ENCODE results near the gene PHLDA2.
"Not testable (repeated sequence)": the region's sequence is repeated elsewhere in the genome, so short reads cannot be mapped to it uniquely, and the experiment has no call there.

PHLDA2 gene

DNA sequence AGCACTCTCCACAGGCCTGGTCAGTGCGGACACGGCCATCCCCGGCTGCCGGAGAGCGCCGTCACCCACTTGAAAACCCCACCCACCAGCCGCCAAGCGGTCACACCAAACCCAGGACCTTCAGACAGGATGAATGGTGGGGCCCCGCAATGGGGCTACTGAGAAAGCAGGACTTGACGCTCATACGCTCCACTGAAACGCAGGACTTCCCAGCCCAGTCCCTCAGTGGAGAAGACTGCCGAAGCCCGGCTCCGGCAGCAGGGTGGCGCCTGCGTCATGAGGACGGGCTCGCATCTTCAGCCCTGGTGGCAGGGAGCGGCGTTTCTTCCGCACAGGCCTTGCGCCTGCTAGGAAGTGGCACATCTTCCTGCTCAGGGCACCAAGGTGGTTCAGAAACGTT, 15.3 kb upstream of the PHLDA2 start:
- DNase-seq: peak; percentile 29

DNA sequence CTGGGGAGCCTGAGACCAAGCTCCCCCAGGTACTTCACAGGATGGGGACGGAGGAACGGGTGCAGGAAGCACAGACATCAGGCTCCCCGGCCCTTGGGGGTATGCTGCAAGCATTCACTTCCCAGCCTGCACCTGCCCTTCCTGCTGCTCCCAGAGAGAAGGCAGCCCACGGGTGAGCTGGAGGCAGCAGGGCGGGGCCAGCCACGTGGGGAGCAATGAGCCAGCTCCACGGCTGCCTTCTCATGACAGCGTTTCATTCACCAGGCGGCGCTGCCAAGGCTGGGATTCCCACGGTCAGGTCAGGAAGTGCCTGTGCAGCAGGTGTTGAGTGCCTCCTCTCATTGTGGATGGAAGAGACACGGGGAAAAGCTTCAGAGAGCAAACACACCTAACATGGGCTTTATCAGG, 14.5 kb upstream of the PHLDA2 start:
- DNase-seq: peak; percentile 34

DNA sequence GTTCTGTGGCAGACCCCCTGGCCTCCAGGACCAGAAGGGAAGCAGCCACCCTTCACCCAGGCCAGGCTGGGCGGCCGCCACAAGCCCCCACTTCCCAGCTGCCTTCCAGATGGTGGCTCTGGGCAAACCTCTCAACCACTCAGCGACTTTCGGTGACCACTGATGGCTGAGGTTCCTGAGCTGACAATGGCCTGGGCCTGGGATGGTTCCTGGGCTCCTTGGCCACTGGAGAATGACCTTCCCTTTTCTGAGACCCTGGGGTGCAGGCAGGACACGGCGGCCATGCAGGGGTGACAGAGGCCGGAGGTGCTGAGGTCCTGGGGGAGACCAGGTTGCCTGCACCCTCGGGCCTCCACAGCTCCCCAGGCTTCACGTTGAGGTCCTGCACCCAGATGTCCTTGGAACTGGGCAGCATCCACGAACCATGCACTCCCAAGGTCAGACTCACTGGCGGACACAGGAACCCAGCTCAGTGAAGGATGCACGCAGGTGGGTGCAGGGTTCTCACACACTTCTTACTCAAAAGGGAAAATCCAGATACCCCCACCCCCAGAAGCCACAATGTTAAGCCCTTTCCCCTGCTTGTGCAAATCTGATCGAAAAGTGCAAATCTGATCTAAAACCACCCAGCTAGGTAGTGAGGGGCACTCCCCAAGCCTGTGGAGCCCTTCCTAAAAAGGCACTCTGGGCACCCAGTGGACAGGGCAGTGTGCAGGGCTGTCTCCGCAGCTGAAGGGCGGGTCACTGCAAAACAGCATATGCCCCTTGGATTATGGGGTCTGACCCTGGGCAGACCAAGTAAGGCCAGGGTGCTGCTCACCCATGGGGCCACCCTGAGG, 13.9 kb upstream of the PHLDA2 start:
- no peak for DNase-seq

DNA sequence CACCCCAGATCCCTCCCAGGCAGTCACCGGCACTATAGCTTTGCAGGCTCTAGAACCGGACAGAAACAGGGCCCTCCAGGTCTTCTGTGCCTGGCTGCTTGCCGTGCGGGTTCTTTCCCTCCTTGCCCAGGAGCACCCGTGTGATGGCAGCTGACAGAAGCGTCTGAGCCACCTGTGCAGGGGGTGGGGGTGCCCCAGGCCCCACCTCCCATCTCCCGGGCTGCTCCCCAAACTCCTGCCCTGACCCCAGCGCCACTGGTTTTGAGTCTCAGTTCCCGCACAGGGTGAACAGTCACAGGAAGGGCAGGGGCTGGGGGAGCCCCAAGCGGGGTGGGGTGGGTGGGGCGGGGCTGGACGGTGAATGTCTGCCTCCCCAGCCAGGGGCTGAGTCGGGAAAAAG, 13.2 kb upstream of the PHLDA2 start:
- no peak for DNase-seq

DNA sequence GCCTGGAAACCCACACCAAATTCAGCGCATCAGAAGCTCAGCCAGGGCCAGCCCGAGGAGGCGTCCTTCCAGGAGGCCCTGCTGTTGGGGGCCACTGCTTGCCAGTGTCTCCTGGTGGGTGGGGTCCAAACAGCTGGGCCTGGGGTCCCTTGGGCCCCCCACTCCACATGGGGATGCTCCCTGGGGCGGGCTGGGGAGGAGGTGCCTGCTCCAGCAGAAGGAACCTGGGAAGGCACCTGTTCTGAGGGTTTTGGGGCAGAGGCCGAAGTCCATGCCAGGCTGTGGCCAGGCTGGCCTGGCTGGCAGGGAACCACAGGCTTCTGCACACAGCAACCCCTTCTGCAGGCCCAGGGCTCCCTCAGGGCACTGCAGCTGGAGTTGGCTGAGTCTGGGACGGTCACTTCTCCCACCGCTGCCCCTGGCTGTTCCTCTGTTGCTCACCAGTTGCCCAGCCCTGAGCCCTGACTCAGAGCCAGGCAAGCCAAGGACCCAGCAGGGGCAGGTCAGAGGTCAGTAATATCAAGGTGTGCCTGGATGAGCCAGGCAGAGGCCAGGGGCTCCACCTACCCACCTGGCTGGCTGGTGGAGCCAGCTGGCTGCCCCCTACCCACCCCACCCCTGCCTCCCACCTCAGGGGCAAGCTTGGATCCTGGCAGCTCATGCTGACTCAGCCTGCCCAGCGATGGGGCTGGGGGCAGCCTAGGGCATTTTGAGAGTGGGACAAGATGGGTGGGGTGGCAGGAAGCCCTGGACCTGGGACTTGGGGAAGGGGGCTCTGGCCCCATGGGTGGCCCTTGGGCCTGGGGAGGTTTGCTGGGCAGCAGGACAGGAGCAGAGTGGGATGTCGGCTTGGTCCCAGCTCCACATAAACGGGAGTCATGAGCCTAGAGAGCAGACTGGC, 12.0 kb upstream of the PHLDA2 start:
- DNase-seq: peak; percentile 34

DNA sequence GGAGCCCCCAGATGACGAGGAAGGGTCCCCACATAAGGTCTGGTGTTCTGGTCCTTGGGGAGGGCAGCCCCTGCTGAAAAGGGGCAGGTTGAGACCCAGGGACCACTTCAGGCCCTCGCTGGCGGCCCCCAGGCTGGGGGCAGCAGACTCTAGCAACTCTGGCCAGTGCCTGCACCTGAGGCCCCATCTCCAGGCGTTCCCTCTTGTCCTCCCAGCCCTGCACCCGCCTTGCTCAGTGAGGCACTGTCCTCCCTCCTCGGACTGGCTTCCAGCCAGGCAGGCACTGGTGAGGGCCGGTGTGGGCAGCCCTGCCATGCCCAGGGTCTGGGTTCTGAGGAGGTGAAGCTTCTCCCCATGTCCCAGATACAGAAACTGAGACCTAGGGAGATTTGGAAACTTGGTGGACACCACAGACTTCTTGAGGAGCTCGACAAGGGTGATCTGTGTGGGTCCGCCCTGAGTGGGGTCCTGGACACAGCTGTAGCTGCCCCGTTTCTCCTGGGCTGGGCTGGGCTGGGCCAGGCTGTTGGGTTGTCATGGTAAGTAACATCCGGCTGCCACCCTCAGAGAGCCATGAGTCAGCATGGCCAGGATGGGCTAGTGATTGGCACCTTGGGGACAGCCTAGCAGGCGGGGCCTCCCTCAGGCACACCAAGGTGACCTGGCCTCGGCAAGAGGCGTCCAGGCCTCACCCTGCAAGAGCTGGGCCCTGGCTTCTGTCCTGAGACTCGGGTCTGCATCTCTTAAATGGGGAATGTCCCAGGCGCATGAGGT, 11.1 kb upstream of the PHLDA2 start:
- DNase-seq: peak; percentile 28

DNA sequence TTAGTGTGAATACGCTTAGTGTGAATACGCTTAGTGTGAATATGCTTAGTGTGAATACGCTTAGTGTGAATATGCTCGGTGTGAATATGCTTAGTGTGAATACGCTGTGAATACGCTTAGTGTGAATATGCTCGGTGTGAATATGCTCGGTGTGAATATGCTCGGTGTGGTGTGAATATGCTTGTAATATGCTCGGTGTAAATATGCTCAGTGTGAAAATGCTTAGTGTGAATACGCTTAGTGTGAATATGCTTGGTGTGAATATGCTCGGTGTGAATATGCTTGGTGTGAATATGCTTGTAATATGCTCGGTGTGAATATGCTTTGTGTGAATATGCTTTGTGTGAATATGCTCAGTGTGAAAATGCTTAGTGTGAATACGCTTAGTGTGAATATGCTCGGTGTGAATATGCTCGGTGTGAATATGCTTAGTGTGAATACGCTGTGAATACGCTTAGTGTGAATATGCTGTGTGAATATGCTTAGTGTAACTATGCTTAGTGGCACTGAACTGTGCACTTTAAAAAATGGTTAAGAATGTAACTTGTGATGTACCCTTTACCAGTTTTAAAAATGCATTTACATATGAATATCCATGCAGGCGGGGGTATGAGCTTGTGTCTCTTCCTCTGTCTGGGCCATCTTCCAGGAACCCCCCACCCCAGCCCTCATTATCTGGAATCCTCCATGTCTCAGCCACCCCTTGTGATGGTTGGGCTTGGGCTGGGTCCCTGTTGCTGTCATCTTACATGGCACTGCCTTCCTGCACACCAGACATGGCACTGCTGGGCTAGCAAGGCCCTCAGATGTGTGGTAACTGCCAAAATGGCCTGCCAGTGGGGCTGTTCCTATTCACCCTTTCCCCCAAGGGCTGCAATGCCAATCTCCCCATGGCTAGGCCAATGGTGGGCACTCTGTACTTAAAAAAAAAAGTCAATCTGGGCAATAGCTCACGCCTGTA, 9.5 kb upstream of the PHLDA2 start:
- DNase-seq: peak; percentile 13

DNA sequence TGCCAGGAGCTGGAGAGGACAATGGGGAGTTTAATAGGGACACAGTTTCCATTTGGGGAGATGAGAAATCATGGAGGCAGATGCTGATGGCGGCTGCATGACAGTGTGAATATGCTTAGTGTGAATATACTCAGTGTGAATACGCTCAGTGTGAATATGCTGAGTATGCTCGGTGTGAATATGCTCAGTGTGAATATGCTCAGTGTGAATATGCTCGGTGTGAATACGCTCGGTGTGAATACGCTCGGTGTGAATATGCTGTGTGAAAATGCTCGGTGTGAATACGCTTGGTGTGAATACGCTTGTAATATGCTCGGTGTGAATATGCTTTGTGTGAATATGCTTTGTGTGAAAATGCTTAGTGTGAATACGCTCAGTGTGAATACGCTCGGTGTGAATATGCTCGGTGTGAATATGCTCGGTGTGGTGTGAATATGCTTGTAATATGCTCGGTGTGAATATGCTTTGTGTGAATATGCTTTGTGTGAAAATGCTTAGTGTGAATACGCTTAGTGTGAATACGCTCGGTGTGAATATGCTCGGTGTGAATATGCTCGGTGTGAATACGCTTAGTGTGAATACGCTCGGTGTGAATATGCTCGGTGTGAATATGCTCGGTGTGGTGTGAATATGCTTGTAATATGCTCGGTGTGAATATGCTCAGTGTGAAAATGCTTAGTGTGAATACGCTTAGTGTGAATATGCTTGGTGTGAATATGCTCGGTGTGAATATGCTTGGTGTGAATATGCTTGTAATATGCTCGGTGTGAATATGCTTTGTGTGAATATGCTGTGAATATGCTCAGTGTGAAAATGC, 8.6 kb upstream of the PHLDA2 start:
- DNase-seq: not testable (repeated sequence)

DNA sequence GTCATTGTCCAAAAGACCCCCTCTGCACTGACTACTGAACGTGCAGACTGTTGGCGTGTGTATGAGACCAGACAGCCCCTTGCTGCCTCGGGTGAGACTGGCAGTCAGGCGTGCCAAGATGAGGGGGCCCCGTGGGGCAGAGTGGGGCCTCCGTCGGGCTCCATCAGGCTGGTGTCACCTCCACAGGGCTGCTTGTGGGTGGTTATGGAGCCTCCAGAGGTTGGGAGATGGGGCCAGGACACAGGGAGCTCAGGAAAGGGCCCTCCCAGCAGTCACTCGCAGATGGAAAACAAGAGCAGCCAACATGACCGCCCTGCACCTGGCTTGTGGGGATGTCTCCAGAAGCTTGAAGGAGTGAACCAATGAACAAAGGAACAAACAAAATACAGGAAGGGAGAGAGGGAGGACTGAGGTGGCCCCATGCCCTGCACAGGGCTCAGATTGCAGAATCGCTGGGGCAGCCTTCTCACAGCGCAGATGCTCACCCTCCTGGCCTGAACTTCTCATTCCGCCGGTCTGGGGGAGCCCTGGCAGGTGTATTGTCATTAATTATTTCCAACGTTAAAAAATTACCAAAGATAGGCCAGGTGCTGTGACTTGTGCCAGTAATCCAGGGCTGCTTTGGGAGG, 5.5 kb upstream of the PHLDA2 start:
- peak; percentile 27 for DNase-seq

DNA sequence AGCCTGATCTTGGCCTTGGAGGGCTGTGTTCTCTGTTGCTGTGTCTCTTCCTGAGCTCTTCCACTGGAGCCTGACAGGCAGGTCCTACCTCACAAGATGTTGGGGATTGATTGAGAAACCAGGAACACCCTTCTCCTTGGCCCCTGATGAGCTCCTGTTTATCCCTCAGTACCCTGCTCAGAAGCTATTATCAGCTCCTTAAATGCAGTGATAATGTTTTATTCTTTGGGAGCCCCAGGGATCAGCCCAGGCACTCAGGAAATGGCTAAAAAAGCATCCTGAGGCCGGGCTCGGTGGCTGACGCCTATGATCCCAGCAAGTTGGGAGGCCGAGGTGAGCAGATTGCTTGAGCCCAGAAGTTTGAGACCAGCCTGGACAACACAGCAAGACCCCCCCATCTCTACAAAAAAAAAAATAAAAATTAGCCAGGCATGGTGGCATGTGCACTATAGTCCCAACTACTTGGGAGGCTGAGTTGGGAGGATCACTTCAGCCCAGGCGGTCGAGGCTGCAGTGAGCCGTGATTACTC, 4.9 kb upstream of the PHLDA2 start:
- DNase-seq: no peak

DNA sequence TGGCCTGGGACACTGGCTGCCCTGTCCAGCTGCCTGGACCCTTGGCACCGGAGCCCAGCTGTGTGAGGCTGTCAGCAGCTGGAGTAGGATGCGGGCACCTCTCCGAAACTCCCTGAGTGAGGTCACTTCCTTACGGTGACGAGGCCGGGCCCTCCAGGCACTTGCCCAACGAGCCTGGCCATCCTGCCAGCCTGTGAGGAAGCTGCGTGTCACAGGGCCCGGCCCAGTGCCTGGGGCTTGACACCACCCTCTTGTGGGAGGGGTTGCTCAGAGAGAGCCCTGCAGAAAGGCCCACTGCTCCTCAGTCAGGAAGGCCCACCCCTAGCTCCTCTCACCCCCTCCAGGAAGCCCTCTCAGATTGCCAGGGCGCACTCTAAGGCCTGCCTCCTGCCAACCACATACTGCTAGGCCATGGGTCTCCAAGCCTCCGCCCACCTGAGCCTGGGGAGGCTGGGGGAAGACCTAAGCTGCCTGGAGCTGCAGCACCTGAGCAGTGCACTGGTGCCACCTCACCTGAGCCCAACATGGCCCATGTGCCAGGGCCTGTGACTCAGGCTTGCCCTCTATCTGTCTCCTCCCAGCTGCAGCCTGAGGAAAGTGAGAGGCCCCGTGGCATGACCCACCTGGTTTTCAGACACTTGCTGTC, 4.3 kb upstream of the PHLDA2 start:
- peak; percentile 49 for DNase-seq

DNA sequence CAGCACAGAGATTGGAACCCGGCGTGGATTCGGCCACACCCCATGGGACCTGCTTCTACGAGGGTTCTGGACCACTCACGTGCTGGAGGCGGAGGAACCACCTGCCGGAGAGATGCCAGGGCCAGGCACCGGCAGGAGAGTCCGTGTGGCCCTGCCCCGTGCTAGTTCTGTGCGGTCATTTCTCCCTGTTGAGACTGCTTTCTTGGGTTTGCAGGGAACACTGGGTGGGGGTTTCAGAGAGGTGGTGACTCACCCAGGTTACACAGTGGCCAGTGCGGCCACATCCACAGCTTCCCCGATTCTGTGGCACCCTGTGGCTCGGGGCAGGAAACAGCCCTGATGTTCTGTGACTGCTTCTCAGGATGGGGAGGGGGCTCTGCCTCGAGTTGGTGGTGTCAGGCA, 3.6 kb upstream of the PHLDA2 start:
- DNase-seq: peak; percentile 22

DNA sequence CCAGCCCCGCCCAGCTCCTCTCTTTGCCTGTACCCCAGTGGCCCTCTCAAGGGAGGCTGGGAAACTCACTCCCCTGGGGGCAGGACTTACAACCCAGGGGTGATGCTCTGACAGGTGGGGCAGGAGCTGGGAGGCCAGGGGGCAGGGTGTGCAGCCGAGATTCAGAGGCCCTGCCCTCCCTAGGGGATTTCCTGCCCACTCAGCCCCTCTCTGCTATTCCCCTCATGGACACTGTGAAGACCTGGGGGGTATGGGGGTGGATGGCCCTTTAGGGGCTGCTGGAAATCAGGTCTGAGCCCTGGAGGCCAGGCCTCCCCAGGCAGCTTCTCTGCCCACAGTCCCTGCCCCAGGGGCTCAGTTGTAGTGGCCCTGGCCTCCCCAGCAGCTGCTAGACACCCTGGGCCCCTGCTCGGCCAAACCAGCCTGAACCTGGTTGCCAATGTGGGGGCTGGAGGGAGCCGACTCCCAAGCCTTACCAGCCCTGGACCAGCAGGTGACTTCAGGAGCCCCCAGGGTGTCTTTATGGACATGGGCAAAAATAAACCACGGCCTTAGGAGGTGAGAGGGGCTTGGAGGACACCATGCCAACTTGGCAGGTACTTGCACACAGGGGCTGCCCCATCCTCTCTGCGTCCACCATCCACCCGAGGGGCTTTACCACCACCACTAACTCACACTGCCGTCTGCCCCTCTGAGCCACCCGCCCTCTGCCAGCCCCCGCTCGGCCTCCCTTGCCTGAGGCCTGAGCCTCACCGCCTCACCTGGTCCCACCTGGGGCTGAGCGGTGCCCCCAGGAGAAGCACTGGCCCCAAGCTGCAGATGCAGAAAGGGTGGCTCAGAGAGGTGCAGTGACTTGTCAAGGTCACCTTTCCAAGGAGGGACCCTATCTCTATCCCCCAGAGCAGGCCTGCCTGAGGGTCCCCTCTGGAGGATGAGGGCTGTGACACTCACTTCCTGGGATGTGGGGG, 2.8 kb upstream of the PHLDA2 start:
- no peak for DNase-seq

DNA sequence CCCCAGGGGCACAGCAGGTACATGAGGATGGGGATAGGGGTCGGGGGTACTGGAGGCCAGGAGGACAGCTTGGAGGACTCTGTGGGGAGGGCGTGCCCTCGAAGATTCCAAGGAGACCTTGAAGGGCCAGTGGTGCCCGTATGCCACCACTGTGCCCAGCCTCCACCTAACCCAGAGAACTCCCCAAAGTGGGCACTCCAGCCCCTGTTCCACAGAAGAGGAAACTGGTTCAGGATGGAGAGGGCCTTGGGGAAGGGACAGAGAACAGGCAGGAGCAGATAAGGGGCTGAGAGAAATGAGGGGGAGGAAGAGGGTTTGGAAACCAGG, 2.2 kb upstream of the PHLDA2 start:
- DNase-seq: no peak

DNA sequence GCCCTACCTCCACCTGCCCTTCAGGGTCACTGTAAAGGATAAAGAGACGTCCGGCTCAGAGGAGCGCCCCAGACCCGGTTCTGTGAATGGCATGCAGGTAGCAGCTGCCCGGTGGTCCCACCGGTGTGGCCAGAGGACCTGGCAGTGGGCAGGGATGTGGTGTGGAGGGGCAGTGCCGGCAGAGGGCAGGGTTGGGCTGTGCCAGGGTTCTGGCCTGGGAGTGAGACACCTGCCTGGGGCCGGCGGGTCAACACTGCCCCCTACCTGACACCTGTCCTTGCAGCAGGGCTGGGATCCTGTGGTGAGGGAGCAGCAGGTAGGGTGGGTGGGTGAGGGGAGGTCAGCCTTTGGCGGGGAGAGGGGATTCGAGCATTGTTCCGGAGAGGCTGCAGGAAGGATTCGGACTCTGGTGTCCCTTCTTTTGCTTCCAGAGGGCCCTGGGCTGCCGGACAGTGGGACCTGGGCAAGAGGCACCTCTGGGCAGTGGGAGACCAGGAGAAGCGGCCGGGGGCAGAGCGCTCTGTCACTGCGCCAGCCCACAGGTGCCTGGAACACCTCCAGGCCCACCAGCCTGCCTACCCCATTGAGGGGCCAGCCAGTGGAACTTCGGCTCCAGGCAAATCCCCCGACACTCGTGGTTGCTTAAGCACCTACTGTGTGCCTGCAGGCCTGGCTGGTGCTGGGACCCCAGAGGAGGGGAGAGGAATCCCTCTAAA, 1.6 kb upstream of the PHLDA2 start:
- DNase-seq: no peak

DNA sequence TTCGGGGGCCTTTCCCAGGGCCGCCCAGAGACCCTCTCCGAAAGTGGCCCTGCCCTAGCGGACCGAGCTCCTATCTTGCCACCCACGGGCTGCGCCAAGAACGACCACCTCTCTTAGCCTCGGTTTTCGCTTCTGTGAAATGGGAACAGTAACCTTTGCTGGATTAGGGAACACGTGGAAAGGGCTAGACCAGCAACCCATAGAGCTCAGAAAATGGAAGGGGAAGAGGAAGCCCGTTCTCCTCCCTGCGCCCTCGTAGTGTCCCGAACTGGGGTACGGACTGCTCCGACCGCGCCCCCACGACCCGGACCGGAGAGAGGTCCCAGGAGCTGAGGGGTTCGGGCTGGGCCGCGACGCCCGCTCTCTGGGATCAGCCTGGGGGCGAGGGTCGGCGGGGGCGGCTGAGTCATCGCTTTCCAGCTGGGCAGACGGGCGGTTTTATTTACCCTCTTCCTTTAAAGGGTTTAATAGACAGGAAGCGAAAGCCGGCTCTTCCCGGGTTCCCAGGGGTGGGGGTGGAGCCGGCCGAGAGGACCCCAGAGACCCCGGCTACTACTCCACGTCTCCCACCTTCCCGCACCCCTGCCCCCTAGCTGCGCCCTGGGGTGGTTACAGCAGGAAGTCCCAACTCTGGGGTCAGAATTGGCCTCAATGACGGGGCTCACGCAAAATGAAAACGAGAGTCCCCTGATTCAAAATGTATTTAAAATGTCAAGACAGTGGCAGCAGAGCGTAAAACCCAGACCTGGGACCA, 907 bp upstream of the PHLDA2 start:
- DNase-seq: no peak

DNA sequence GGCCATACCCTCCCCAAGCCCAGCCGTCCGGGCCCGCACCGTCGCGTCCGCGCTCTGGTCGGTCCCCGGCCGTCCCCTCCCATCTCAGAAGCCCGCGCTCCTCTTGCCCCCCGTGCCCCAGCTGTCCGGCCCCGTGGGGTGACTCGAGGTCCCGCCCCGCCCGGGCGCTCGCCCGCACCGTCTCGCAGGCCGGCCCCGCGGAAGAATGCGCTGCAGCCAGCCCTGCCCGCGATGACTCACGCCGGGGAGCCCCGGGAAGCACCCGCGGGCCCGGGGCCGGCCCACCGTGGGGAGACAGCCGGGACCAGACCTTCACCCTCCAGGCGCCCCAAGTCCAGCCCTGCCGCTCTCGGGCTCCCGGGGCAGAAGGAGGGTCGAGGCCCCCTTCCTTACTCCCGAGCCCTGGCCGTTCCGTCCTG, 320 bp upstream of the PHLDA2 start:
- no peak for DNase-seq
